ENCODE data around the gene MYO7B. TPM values are rescaled to one million over a fixed set of nuclear protein-coding genes. Genes with fewer than 3 reads are reported as not detected.

Gene MYO7B
- total RNA-seq, 4 donors from 2014 or later, result 0.21 to 0.48 (median 0.28) TPM

DNA sequence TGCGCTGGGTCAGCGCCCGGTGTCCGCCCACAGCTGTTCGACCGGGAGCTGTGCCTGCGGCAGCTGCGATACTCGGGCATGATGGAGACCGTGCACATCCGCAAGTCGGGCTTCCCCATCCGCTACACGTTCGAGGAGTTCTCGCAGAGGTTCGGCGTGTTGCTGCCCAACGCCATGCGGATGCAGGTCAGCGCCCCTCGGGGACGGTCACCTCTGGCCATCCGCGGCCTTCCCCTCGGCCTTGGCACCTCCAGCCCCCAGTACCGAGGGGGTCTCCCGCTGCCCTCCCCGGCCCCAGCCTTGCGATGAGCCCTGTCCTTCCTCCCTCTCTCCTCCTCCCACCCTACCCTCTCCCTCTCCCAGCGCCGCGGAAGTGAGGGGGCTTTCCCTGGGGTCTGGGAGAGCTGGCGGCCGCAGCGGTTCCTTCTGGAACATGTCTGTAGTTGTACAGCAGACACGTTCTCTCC lies 57.3 kb downstream of the MYO7B start:
- Histone ChIP-seq H3K36me3 (no peaks in the 10 kb centered on the region), H3K4me3 (no peak overlapping the region), H3K27ac (no peak overlapping the region), H3K4me1 (no peaks in the 10 kb centered on the region), H3K27me3 (no peaks in the 10 kb centered on the region), H3K9me3 (no peaks in the 10 kb centered on the region)
- no peak for TF ChIP-seq POLR2A (IDR thresholded peaks at IDR 0.05)
- no peak for TF ChIP-seq CTCF (IDR thresholded peaks at IDR 0.05)
- no peak for DNase-seq
- intact Hi-C loops (cut with DNase I; ENCODE audit: low total_unique reads), result no loop called here

DNA sequence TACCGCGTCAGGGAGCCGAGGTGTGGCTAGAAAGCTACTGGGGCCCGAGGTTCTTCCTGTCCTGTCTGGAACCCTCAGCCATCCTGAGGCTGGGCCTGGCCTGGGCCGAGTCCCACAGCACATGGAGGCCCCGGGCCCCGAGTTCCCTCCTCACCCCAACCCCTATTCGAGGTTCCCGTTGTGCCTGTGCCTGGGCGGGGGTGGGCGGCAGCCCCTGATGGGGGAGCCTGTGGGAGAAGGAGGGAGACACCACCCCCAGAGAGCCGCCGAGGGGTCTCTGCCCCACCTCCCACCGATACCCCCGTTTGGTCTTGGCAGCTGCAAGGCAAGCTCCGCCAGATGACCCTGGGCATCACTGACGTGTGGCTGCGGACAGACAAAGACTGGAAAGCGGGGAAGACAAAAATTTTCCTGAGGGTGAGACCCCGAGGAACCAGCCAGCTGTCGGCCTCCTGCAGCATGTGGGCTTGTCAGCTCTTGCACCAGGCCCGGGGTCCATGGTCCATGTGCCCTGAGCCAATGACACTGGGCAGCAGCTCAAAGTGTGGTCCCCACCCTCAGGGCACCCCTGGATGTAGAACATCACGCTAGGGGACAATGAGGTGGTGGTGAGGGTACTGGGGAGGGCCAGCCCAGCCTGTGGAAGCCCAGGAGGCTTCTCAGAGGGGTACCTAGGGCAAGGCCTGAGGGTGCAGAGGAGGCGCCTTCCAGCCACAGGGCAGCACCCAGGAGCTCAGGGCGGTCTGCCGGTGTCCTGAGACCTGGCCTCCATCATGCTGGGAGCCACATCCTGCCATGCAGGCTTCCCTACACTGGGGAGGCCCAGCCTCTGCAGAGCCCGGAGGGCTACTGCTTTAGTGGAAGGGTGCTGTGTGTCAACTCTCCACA lies 58.0 kb downstream of the MYO7B start:
- intact Hi-C loops (cut with DNase I; ENCODE audit: low total_unique reads), result no loop called here
- Histone ChIP-seq H3K27me3 (no peaks in the 10 kb centered on the region), H3K4me3 (no peak overlapping the region), H3K27ac (no peak overlapping the region), H3K4me1 (no peaks in the 10 kb centered on the region), H3K9me3 (no peaks in the 10 kb centered on the region), H3K36me3 (no peaks in the 10 kb centered on the region)
- DNase-seq, result no peak
- no peak for TF ChIP-seq CTCF (IDR thresholded peaks at IDR 0.05)
- TF ChIP-seq POLR2A (IDR thresholded peaks at IDR 0.05), result no peak

DNA sequence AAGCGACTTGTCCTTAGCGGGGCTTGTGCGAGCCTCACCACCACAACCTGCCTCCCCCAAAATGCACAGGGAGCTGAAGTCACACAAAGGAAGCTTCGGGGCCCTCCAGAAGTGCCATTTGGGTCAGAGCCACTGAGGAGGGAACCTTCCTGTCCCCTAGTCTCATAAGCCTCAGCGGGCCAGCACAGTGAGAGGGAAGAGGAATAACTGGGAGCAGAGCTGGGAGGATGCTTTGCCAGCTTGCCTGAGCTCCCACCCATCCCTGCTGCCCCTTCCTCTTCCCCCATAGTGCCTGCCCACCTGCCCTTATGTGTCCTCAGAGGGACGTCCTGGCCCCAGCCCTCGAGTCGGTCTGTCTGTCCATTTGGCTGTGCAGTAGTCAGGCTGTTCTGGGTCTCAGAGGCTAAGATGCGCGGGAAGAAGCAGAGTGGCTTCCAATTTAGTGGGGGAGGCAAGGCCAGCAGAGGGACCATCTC lies 58.7 kb downstream of the MYO7B start:
- Histone ChIP-seq H3K4me1 (no peaks in the 10 kb centered on the region), H3K27ac (no peak overlapping the region), H3K9me3 (no peaks in the 10 kb centered on the region), H3K27me3 (no peaks in the 10 kb centered on the region), H3K4me3 (no peak overlapping the region), H3K36me3 (no peaks in the 10 kb centered on the region)
- intact Hi-C loops (cut with DNase I; ENCODE audit: low total_unique reads), result no loop called here
- TF ChIP-seq CTCF (IDR thresholded peaks at IDR 0.05), result no peak
- DNase-seq, result no peak

DNA sequence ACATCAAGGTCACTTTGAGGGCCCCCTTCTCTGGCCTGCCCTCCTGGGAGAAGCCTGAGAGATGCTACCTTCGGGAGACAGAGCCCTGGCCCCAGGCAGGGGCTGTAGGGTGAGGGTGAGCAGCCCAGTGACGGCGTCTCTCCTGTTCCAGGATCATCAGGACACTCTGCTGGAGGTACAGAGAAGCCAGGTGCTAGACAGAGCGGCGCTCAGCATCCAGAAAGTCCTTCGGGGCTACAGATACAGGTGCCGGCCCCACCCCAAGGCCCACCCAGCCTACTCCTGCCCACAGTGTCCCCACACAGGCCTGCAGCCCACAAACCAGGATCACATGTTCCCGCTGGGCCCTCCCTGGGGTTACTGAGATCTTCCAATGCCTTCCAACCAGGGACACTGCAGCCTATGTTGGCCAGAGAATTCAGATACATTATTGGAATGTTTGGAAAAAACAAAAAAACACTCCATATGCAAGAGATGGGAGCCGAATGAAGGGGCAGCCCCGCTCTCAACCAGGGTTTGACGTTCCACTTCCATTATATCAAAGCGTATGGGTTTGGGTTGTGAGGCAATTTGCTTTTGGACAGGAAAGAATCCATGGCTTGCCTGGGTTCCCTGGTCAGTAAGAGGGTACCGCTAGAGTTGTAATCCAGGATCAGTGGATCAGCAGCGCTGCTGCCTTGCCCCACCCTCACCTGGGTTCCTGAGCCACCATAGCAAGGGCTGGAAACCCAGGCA lies 61.0 kb downstream of the MYO7B start:
- no peak for TF ChIP-seq POLR2A (IDR thresholded peaks at IDR 0.05)
- no peak for TF ChIP-seq CTCF (IDR thresholded peaks at IDR 0.05)
- no peaks in the 10 kb centered on the region for H3K4me1 ChIP-seq
- no peaks in the 10 kb centered on the region for H3K36me3 ChIP-seq
- no peak overlapping the region for H3K27ac ChIP-seq
- H3K27me3 ChIP-seq, result no peaks in the 10 kb centered on the region
- intact Hi-C loops (cut with DNase I; ENCODE audit: low total_unique reads), result no loop called here
- H3K4me3 ChIP-seq, result no peak overlapping the region
- no peaks in the 10 kb centered on the region for H3K9me3 ChIP-seq
- no peak for DNase-seq

Measured in uterus (tissue), 4 donors.